NOMO-1 treated with dmso at 0.1 percent for 144 hours (cell line): ENCODE results near the gene EML4.
"Not testable (repeated sequence)": the region's sequence is repeated elsewhere in the genome, so short reads cannot be mapped to it uniquely, and the experiment has no call there.

ENCODE experiments used
- DNase-seq: peaks from one replicate; lab custom pipeline; 2025; ENCODE audit not compliant: unreplicated experiment; lab: John Stamatoyannopoulos, UW

Gene EML4

GRCh38 chr2:42342795-42343241, 173.7 kb downstream of the EML4 start:
- no peak for DNase-seq

GRCh38 chr2:42345986-42346385, 176.8 kb downstream of the EML4 start:
- no peak for DNase-seq

- not testable (repeated sequence) for DNase-seq
Measured at GRCh38 chr2:42346856-42347255, 177.7 kb downstream of the EML4 start.

- DNase-seq = not testable (repeated sequence)
Measured at GRCh38 chr2:42347518-42347917, 178.4 kb downstream of the EML4 start.

- DNase-seq = no peak
Measured at GRCh38 chr2:42348113-42348805, 179.1 kb downstream of the EML4 start.

- no peak for DNase-seq
Measured at GRCh38 chr2:42350434-42351063, 181.4 kb downstream of the EML4 start.

- no peak for DNase-seq
Measured at GRCh38 chr2:42351864-42352263, 182.7 kb downstream of the EML4 start.

GRCh38 chr2:42353792-42354429, 184.8 kb downstream of the EML4 start:
- no peak for DNase-seq

GRCh38 chr2:42359304-42359964, 190.3 kb downstream of the EML4 start:
- DNase-seq = no peak

GRCh38 chr2:42359965-42360483, 190.9 kb downstream of the EML4 start:
- DNase-seq = peak; percentile 50

GRCh38 chr2:42360493-42360889, 191.3 kb downstream of the EML4 start:
- no peak for DNase-seq

GRCh38 chr2:42360890-42361727, 192.0 kb downstream of the EML4 start, which contains the start of gene COX7A2L:
COX7A2L (minus strand) TSS chr2:42361217; CDS start chr2:42361161, 56 bp downstream.
- DNase-seq = peak; percentile 94

- no peak for DNase-seq
Measured at GRCh38 chr2:42361728-42362283, 192.7 kb downstream of the EML4 start.

GRCh38 chr2:42363413-42363812, 194.3 kb downstream of the EML4 start:
- no peak for DNase-seq

GRCh38 chr2:42364658-42365057, 195.5 kb downstream of the EML4 start:
- DNase-seq = no peak

GRCh38 chr2:42366411-42366810, 197.3 kb downstream of the EML4 start:
- DNase-seq = no peak

GRCh38 chr2:42367835-42368234, 198.7 kb downstream of the EML4 start:
- DNase-seq = no peak

GRCh38 chr2:42368817-42369531, 199.8 kb downstream of the EML4 start:
- DNase-seq = no peak

- DNase-seq = no peak
Measured at GRCh38 chr2:42369532-42370229, 200.5 kb downstream of the EML4 start.
